NCI-H1105 treated with DMSO at 0.1 percent for 48 hours (cell line): ENCODE data around the gene RDM1.
"Not testable (repeated sequence)": the region's sequence is repeated elsewhere in the genome, so short reads cannot be mapped to it uniquely, and the experiment has no call there.

Experiments
- DNase-seq: peaks from one replicate; lab custom pipeline; 2025; lab: John Stamatoyannopoulos, UW

Gene RDM1

GRCh38 chr17:35930211-35931065, at the start of gene RDM1:
Gene RDM1 (minus strand): TSS chr17:35930773. CDS start chr17:35930727, 46 bp downstream.
- DNase-seq: peak; percentile 78

GRCh38 chr17:35978346-35978745, 47.8 kb upstream of the RDM1 start:
- no peak for DNase-seq

- no peak for DNase-seq
These were observed 46.9 kb upstream of the RDM1 start for GRCh38 chr17:35977509-35977908.

GRCh38 chr17:35973333-35974260, 43.0 kb upstream of the RDM1 start:
- DNase-seq: no peak

- no peak for DNase-seq
These were observed 42.4 kb upstream of the RDM1 start for GRCh38 chr17:35972945-35973332.

- no peak for DNase-seq
These were observed 42.0 kb upstream of the RDM1 start for GRCh38 chr17:35972535-35972934.

GRCh38 chr17:35972066-35972465, 41.5 kb upstream of the RDM1 start:
- DNase-seq: no peak

- DNase-seq: peak; percentile 58
These were observed 39.2 kb upstream of the RDM1 start for GRCh38 chr17:35969558-35970380.

GRCh38 chr17:35968520-35969054, 38.0 kb upstream of the RDM1 start:
- DNase-seq: no peak

GRCh38 chr17:35965272-35965671, 34.7 kb upstream of the RDM1 start:
- no peak for DNase-seq

- DNase-seq: no peak
These were observed 33.1 kb upstream of the RDM1 start for GRCh38 chr17:35963663-35964062.

- no peak for DNase-seq
These were observed 23.1 kb upstream of the RDM1 start for GRCh38 chr17:35953720-35954119.

GRCh38 chr17:35949401-35949800, 18.8 kb upstream of the RDM1 start:
- no peak for DNase-seq

GRCh38 chr17:35948092-35948491, 17.5 kb upstream of the RDM1 start:
- no peak for DNase-seq

GRCh38 chr17:35947156-35947585, 16.6 kb upstream of the RDM1 start:
- DNase-seq: peak; percentile 30

GRCh38 chr17:35944151-35944550, 13.6 kb upstream of the RDM1 start:
- DNase-seq: no peak

GRCh38 chr17:35943537-35943936, 13.0 kb upstream of the RDM1 start, which contains the start of gene LYZL6:
Gene LYZL6 (minus strand): TSS chr17:35943713. CDS start chr17:35939356, 4,357 bp downstream.
- no peak for DNase-seq

- DNase-seq: peak; percentile 29
These were observed 12.1 kb upstream of the RDM1 start for GRCh38 chr17:35942588-35943186.

- not testable (repeated sequence) for DNase-seq
These were observed 7.9 kb upstream of the RDM1 start for GRCh38 chr17:35938492-35938891.

- DNase-seq: no peak
These were observed 5.5 kb upstream of the RDM1 start for GRCh38 chr17:35936063-35936462.

GRCh38 chr17:35934760-35935159, 4.2 kb upstream of the RDM1 start:
- no peak for DNase-seq
